Right atrium auricular region (tissue), 2 donors: ENCODE data around the gene METTL6. TPM values are rescaled to one million over a fixed set of nuclear protein-coding genes. Genes with fewer than 3 reads are reported as not detected.

Experiments used
- DNase-seq: peaks from one replicate; pipeline ENCODE4 v3.0.0-alpha.2; 2019; ENCODE audit warnings: low spot score
- H3K27ac ChIP-seq, 2 donors: fragments of 200-600 bp; sonication (generic); 1 replicate in 1 of 2; 2 replicates in 1 of 2; pipeline ENCODE4 v1.5.1; 2016 to 2019
- H3K27me3 ChIP-seq, 2 donors: fragments of 200-600 bp; sonication (generic); one replicate each; pipeline versions ENCODE4 v1.5.1 to v1.6.0; 2017 to 2019
- H3K36me3 ChIP-seq: fragments of 200-600 bp; sonication (generic); one replicate; pipeline ENCODE4 v1.5.1; 2016
- H3K4me1 ChIP-seq, 2 donors: fragments of 200-600 bp; sonication (generic); one replicate each; pipeline versions ENCODE4 v1.5.1 to v1.6.0; 2017 to 2019
- H3K4me3 ChIP-seq, 2 donors: fragments of 200-600 bp; sonication (generic); 1 replicate in 1 of 2; 2 replicates in 1 of 2; pipeline ENCODE4 v1.5.1; 2017 to 2019; ENCODE audit warnings: mild to moderate bottlenecking in 1 of 2, moderate library complexity in 1 of 2
- H3K9me3 ChIP-seq, 2 donors: fragments of 200-600 bp; sonication (generic); one replicate each; pipeline ENCODE4 v1.5.1; 2019
- CTCF ChIP-seq, 2 donors: fragments of 200-600 bp; sonication (generic); IDR thresholded peaks; one replicate each; pipeline ENCODE4 v1.5.1; 2019; ENCODE audit warnings: antibody characterized with exemption in 2 of 2
- total RNA-seq, 2 donors: library from RNA; depleted of rRNA; stranded (reverse); fragments of >200 nt; gene quantifications; one replicate each; pipeline ENCODE4 v1.1.0, GENCODE V29; 2016

Gene METTL6
- total RNA-seq, 2 donors from 2014 or later: 6.3 to 7.8 TPM

- Histone ChIP-seq H3K9me3 (no peaks in the 10 kb centered on the region), H3K4me1 (no peaks in the 10 kb centered on the region), H3K4me3 (no peak overlapping the region), H3K27ac (no peak overlapping the region), H3K27me3 (no peaks in the 10 kb centered on the region), H3K36me3 (peaks cover 19% of the 10 kb centered on the region)
- DNase-seq: no peak
- no peak for TF ChIP-seq CTCF (IDR thresholded peaks at IDR 0.05)
These were observed 18.1 kb downstream of the METTL6 start for GRCh38 chr3:15409239-15409638.

GRCh38 chr3:15405448-15406050, 21.8 kb downstream of the METTL6 start:
- Histone ChIP-seq H3K4me3 (no peak overlapping the region), H3K4me1 (no peaks in the 10 kb centered on the region), H3K27ac (no peak overlapping the region), H3K9me3 (no peaks in the 10 kb centered on the region), H3K36me3 (peaks cover 4% of the 10 kb centered on the region), H3K27me3 (no peaks in the 10 kb centered on the region)
- TF ChIP-seq CTCF (IDR thresholded peaks at IDR 0.05): peak; percentile 46 to 70
- no peak for DNase-seq

- Histone ChIP-seq H3K9me3 (no peaks in the 10 kb centered on the region), H3K4me1 (no peaks in the 10 kb centered on the region), H3K27ac (no peak overlapping the region), H3K4me3 (no peak overlapping the region), H3K27me3 (no peaks in the 10 kb centered on the region), H3K36me3 (no peaks in the 10 kb centered on the region)
- no peak for TF ChIP-seq CTCF (IDR thresholded peaks at IDR 0.05)
- no peak for DNase-seq
These were observed 22.6 kb downstream of the METTL6 start for GRCh38 chr3:15404767-15405166.

GRCh38 chr3:15403965-15404364, 23.4 kb downstream of the METTL6 start:
- Histone ChIP-seq H3K36me3 (no peaks in the 10 kb centered on the region), H3K27me3 (no peaks in the 10 kb centered on the region)

GRCh38 chr3:15403495-15403894, 23.8 kb downstream of the METTL6 start:
- H3K9me3 ChIP-seq: no peaks in the 10 kb centered on the region
- H3K27ac ChIP-seq: no peak overlapping the region
- H3K36me3 ChIP-seq: no peaks in the 10 kb centered on the region
- TF ChIP-seq CTCF (IDR thresholded peaks at IDR 0.05): no peak
- no peak overlapping the region for H3K4me3 ChIP-seq
- DNase-seq: no peak
- H3K4me1 ChIP-seq: no peaks in the 10 kb centered on the region
- H3K27me3 ChIP-seq: no peaks in the 10 kb centered on the region

More at GRCh38 chr3:15403965-15404364, 23.4 kb downstream of the METTL6 start:
- no peaks in the 10 kb centered on the region for H3K4me1 ChIP-seq
- no peak overlapping the region for H3K27ac ChIP-seq
- H3K9me3 ChIP-seq: no peaks in the 10 kb centered on the region
- DNase-seq: no peak
- H3K4me3 ChIP-seq: no peak overlapping the region
- TF ChIP-seq CTCF (IDR thresholded peaks at IDR 0.05): no peak

- no peak for TF ChIP-seq CTCF (IDR thresholded peaks at IDR 0.05)
- no peak for DNase-seq
- no peaks in the 10 kb centered on the region for H3K4me1 ChIP-seq
These were observed 25.4 kb downstream of the METTL6 start for GRCh38 chr3:15401936-15402335.

More at GRCh38 chr3:15401936-15402335, 25.4 kb downstream of the METTL6 start:
- peaks cover 0 to 5% of the 10 kb centered on the region in 2 donors for H3K9me3 ChIP-seq
- H3K27ac ChIP-seq: no peak overlapping the region
- no peaks in the 10 kb centered on the region for H3K36me3 ChIP-seq
- H3K4me3 ChIP-seq: no peak overlapping the region
- no peaks in the 10 kb centered on the region for H3K27me3 ChIP-seq
